Lower leg skin (tissue), 3 donors: Measurements from ENCODE around the gene HYDIN.
"Not testable (repeated sequence)": the region's sequence is repeated elsewhere in the genome, so short reads cannot be mapped to it uniquely, and the experiment has no call there.

Source experiments
- CTCF ChIP-seq, 3 donors: fragments of 450-650 bp; IDR thresholded peaks; one replicate each; pipeline ENCODE4 v1.5.1; 2016; ENCODE audit warnings: antibody characterized with exemption in 3 of 3, mild to moderate bottlenecking in 3 of 3, moderate library complexity in 2 of 3
- POLR2A ChIP-seq, 2 donors: fragments of 450-650 bp; IDR thresholded peaks; one replicate each; pipeline ENCODE4 v1.6.1; 2016 to 2017; ENCODE audit warnings: antibody characterized with exemption in 2 of 2, mild to moderate bottlenecking in 1 of 2, moderate library complexity in 1 of 2

- not testable (repeated sequence) for TF ChIP-seq CTCF, POLR2A (IDR thresholded peaks at IDR 0.05)
Measured at GRCh38 chr16:70876442-70876841, 354.1 kb downstream of the HYDIN start.
